ENCODE data around the gene EGFLAM.

EGFLAM gene

GRCh38 chr5:38479315-38479904, 221.1 kb downstream of the EGFLAM start:
- DNase-seq, result no peak

DNA sequence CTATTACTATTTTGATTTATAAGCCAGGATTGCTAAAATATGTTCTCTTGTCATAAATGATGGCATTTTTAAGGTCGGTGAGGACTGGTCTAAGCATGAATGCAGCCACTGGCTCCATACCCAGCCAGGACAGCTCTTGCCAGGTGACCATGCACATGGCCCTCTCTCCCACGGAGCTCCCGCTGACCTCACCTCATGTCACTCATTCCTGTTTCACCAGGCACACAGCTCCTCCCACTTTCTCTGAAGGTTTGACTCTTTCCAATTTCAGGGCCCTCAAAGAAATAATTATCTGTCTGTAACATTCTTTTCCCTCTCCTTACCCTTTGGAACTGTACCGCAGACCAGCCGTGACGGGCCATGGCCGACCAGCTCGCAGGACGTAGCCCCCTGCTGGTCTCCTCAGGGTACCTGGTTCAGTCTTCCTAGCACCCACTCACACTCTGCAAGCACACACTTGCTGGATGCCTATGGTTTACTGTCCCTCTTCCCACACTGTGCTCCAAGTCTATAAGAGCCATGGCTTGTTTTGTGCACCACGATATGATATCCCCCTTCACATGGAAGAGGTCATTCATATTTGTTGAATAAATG, 225.5 kb downstream of the EGFLAM start:
- DNase-seq, result no peak

DNA sequence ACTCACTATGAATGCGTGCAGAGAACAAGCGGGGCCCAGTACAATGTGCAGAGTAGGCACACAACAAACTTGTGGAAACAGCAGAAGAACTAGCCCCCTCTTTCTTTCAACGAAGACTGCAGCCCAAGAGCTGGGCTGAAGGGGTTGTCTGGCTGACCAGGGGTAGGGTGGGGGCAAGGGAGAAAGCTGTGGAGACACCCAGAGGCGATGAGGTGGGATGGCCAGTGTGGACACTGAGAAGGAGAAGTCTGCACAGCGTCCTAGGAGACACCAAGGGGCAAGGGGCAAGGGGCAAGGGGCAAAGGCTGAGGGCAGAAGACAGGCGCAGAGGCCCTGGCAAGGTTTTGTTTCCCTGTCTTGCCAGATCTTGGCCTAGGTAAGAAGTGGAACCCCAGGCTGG, 235.8 kb downstream of the EGFLAM start:
- DNase-seq, result no peak

GRCh38 chr5:38494763-38495162, 236.4 kb downstream of the EGFLAM start:
- no peak for DNase-seq

- no peak for DNase-seq
Observed at GRCh38 chr5:38497946-38498345, 239.6 kb downstream of the EGFLAM start.

- peak; percentile 58 for DNase-seq
Observed at GRCh38 chr5:38500573-38501260, 242.4 kb downstream of the EGFLAM start.

GRCh38 chr5:38506302-38506701, 247.9 kb downstream of the EGFLAM start:
- DNase-seq, result no peak

DNA sequence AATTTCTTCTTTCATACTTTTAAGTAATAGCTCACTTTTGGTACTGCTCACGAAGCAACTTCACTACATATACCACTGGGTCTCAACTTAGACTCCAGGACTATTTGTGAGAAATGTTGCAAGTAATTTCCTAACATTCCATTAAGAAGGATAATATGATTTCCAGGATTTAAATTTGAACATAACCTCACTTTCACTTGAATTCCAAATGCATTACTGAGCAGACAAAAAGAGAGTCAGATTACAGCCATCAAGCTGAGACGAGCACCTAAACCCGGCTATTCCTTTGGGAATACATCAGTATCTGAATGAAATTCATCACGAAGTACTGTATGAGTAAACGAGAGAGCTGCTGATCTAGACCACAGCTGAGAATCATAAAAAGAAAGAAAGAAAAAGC, 250.8 kb downstream of the EGFLAM start:
- DNase-seq, result no peak
